Right forelimb (tissue), 1 donor: ENCODE measurements around the gene PPP4R3B.

ENCODE experiments used
- DNase-seq: peaks from one replicate; pipeline ENCODE4 v3.0.0-alpha.2; 2018

The PPP4R3B gene

DNA sequence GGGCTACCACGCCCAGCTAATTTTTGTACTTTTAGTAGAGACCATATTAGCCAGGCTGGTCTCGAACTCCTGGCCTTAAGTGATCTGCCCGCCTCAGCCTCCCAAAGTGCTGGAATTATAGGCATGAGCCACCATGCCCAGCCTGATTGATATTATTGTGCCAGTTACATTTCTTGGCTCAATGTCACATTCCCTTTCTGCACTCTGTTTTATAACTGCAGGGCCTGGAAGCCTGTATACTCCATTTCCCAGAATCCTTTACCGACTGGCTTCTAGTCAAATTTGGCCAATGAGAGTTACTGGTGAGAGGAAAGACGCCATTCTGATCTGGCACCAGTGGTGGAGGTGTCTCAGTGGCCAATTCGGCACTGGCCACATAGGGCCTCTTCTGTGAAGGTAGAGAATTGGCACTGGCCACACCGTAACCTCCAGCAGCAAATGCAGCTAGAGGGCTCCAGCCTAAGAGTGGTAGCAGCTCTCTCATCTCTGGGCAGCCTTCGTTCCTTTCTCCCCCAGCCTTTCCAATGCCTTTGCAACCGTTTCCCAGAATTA is 114.8 kb downstream of the PPP4R3B start:
- DNase-seq: no peak

DNA sequence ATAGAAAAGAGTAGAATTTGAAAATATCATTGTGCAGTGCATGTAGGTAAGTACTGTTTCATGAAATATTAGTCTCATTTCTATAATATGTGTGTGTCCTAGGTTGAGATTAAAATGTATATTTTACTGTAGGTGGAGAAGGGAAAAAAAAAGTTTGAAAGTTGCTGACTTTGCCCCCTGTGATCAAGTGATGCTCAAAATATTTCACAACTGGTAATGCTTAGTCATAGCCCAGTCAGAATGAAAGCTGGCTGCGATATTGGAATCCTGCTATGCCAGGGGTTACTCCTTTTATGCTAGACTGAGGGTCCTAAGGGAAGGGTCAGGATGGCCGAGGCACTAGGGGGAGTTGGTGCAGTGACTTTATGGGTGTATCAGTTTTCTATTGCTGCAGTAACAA is 117.4 kb downstream of the PPP4R3B start:
- no peak for DNase-seq

DNA sequence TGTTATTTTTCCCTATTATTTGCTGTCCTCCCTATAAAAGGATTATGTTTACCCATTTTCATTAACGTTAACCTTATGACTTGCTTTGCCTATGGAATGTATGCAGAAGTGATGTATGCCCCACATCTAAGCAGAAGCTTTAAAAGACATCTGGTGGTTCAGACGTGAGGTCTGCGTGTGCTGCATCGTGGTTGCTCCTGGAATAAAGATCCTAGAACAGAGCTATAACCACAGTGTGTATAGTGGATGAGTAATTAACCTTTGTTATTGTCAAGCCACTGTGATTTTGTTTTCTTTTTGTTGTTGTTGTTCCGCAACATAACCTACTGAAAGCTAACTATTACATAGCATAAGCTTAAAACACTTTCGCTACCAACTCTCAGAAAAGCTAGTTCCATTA is 118.8 kb downstream of the PPP4R3B start:
- no peak for DNase-seq
